Measurements from ENCODE around the gene PMVK. TPM values are rescaled to one million over a fixed set of nuclear protein-coding genes. Genes with fewer than 3 reads are reported as not detected.
A peak's percentile ranks its signal among the peaks of the same experiment; 100 is the strongest.

Gene PMVK
- total and polyA plus RNA-seq, 2 of the 8 experiments (the other 6 are each of a cell fraction or from before 2014, with no cell fraction given), result 23.8 to 26.5 TPM

- Histone ChIP-seq H3K23me2 (ENCODE audit: low read depth, low read length) (peaks cover 26% of the 10 kb centered on the region), H3K79me2 (ENCODE audit: control insufficient read depth in 1 of 2, insufficient read depth in 2 of 2, low read length in 2 of 2) (peaks cover 24 to 54% of the 10 kb centered on the region in 2 experiments), H3K14ac (ENCODE audit: insufficient read length) (peak within 1 kb of the TSS; percentile 84), H3K9me3 (ENCODE audit: insufficient read depth in 2 of 2, low read depth in 1 of 2, low read length in 1 of 2) (no peaks in the 10 kb centered on the region), H4K20me1 (replicated peaks in 1 of 2; ENCODE audit: control insufficient read depth in 1 of 2, insufficient read depth in 2 of 2, low read length in 2 of 2) (peaks cover under 1 to 8% of the 10 kb centered on the region in 2 experiments), H3K9ac (replicated peaks in 1 of 4; ENCODE audit: extremely low read depth in 1 of 4, low read depth in 3 of 4, low read length in 3 of 4) (peak within 1 kb of the TSS; percentile 85 to 98 (median 86)), H4K91ac (replicated peaks; ENCODE audit: insufficient read length, low read length) (peak within 1 kb of the TSS; percentile 84), H3K27me3 (replicated peaks in 1 of 4; ENCODE audit: control insufficient read depth in 3 of 4, extremely low read depth in 1 of 4, insufficient read depth in 3 of 4, low read length in 3 of 4) (no peaks in the 10 kb centered on the region), H3K4ac (replicated peaks; ENCODE audit: insufficient read length, low read depth, low read length) (peak within 1 kb of the TSS; percentile 42), H3K56ac (replicated peaks; ENCODE audit: insufficient read length, low read depth, low read length) (peak within 1 kb of the TSS; percentile 59), H3K23ac (ENCODE audit: insufficient read length) (no peak within 1 kb of the TSS), H3K4me3 (ENCODE audit: extremely low read depth in 1 of 4, insufficient read depth in 2 of 4, low read depth in 3 of 4, low read length in 4 of 4) (peak within 1 kb of the TSS; percentile 87 to 99 (median 96)), H3K18ac (ENCODE audit: extremely low read depth, low read length) (peak within 1 kb of the TSS; percentile 98), H3K4me1 (replicated peaks in 1 of 4; ENCODE audit: control insufficient read depth in 3 of 4, insufficient read depth in 4 of 4, low read length in 3 of 4) (peaks cover 3 to 13% (median 11%) of the 10 kb centered on the region in 4 experiments; a peak in 6 of 7 replicates), H3K4me2 (ENCODE audit: insufficient read depth in 1 of 2, low read depth in 2 of 2, low read length in 2 of 2) (peak within 1 kb of the TSS; percentile 78 to 94), H2BK5ac (ENCODE audit: low read depth, low read length) (peak within 1 kb of the TSS; percentile 99), H2BK12ac (ENCODE audit: low read depth, low read length) (peak within 1 kb of the TSS; percentile 93), H3K36me3 (ENCODE audit: control insufficient read depth in 2 of 4, insufficient read depth in 4 of 4, low read length in 3 of 4) (peaks cover 4 to 12% (median 10%) of the 10 kb centered on the region in 4 experiments), H2BK20ac (ENCODE audit: low read length) (no peak within 1 kb of the TSS; the same call in 1 of the 2 replicates), H3K27ac (ENCODE audit: low read depth, low read length) (peak within 1 kb of the TSS; percentile 95), H4K8ac (ENCODE audit: extremely low read depth, insufficient read depth, low read length) (peak within 1 kb of the TSS; percentile 85; the same call in 1 of the 2 replicates), H3K79me1 (ENCODE audit: low read depth, low read length) (peaks cover 3% of the 10 kb centered on the region; the same call in 1 of the 2 replicates), H2BK15ac (ENCODE audit: low read length) (peak within 1 kb of the TSS; percentile 98; the same call in 1 of the 2 replicates), H4K5ac (ENCODE audit: insufficient read length, low read depth, low read length) (peak within 1 kb of the TSS; percentile 94), H2AK5ac (ENCODE audit: low read depth, low read length) (peak within 1 kb of the TSS; percentile 56), H2AFZ (ENCODE audit: low read length) (no peak within 1 kb of the TSS; the same call in 1 of the 2 replicates), H2BK120ac (replicated peaks; ENCODE audit: low read depth, low read length) (peak within 1 kb of the TSS; percentile 25)
- ChIA-PET POLR2A (ENCODE audit: partially characterized antibody) (interaction anchor here (0.6 to 42.8 kb wide), 16 partner anchors 7 to 168 kb away, joined by 3 to 702 read pairs (median 4); partner anchors contain the start of genes ADAM15, EFNA3, FLAD1 and LENEP), CTCF (ENCODE audit: partially characterized antibody) (interaction anchor here (1.0 to 20.6 kb wide), 7 partner anchors 9 to 137 kb away, joined by 3 to 334 read pairs (median 3); partner anchors contain the start of genes FLAD1 and LENEP)
- WGBS, 2 experiments (ENCODE audit: extremely low coverage in 1 of 2, insufficient coverage in 1 of 2, insufficient read length in 1 of 2, insufficient replicate concordance in 2 of 2, low coverage in 1 of 2, low lambda C conversion rate in 2 of 2, missing lambda C conversion rate in 1 of 2), result 1% methylated on average over 43 of the region's 47 CpGs; no CpG with 5 or more reads in 1 of the 2 experiments
- FAIRE-seq (peak; percentile 89), DNase-seq (ENCODE audit: low read depth in 1 of 2, low spot score in 2 of 2) (peak; percentile 91 to 98)
- no peak for TF ChIP-seq KDM1A (IDR thresholded peaks at IDR 0.05; ENCODE audit: borderline replicate concordance, low read length)
- TF ChIP-seq EGR1 (IDR thresholded peaks at IDR 0.05; ENCODE audit: borderline replicate concordance, low read depth, low read length), result no peak
- no peak; the same call in none of the 2 replicates for TF ChIP-seq SP4 (IDR thresholded peaks at IDR 0.05; ENCODE audit: low read length)
- TF ChIP-seq SIX5 (IDR thresholded peaks at IDR 0.05; ENCODE audit: low read depth, low read length), result no peak
- TF ChIP-seq CREB1 (IDR thresholded peaks at IDR 0.05), result peak; percentile 51; the same call in 1 of the 2 replicates
- TF ChIP-seq POLR2A (IDR thresholded peaks at IDR 0.05; ENCODE audit: control extremely low read depth in 1 of 2, low read depth in 2 of 2, low read length in 2 of 2), result peak; percentile 46 to 82
- TF ChIP-seq NRF1 (IDR thresholded peaks at IDR 0.05; ENCODE audit: low read depth, low read length), result no peak
- peak; percentile 80 for TF ChIP-seq PHF8 (conservative IDR thresholded peaks at IDR 0.05; ENCODE audit: low read depth, low read length)
- peak; percentile 95 for TF ChIP-seq SP1 (IDR thresholded peaks at IDR 0.05; ENCODE audit: low read depth, low read length)
- no peak for TF ChIP-seq EP300 (IDR thresholded peaks at IDR 0.05; ENCODE audit: borderline replicate concordance in 1 of 2, low read depth in 2 of 2, low read length in 2 of 2)
- peak; percentile 17 to 74; a peak in 2 of 4 replicates for TF ChIP-seq SIN3A (conservative IDR thresholded peaks at IDR 0.05 in 1 of 2, IDR thresholded peaks at IDR 0.05 in 1 of 2; ENCODE audit: low read depth in 1 of 2, low read length in 2 of 2)
These were observed 37.7 kb upstream of the PMVK start, which contains the start of gene CKS1B for GRCh38 chr1:154974102-154974807. Gene CKS1B, plus strand, starts transcription at chr1:154974681. Its CDS starts 65 bp downstream, at chr1:154974746.

Measured in H1 (cell line).